ENCODE data around the gene PYCR2. TPM values are rescaled to one million over a fixed set of nuclear protein-coding genes. Genes with fewer than 3 reads are reported as not detected.

Gene PYCR2
- total RNA-seq, 1 experiment from 2014 or later = 74.4 TPM

GRCh38 chr1:225928186-225929175 lies 4.4 kb upstream of the PYCR2 start:
- POLR2A ChIA-PET = interaction anchor here (0.7 kb wide), 1 partner anchor 33 kb away, joined by 3 read pairs; no protein-coding TSS in a partner anchor
- no peak overlapping the region for H3K4me3 ChIP-seq (ENCODE audit: low read depth in 2 of 2, low read length in 2 of 2)

More at GRCh38 chr1:225928186-225929175, 4.4 kb upstream of the PYCR2 start:
- Histone ChIP-seq H3K27me3 (ENCODE audit: control insufficient read depth, insufficient read depth, low read length) (no peaks in the 10 kb centered on the region), H3K9me3 (ENCODE audit: control insufficient read depth, insufficient read depth, low read depth, low read length) (no peaks in the 10 kb centered on the region), H3K36me3 (ENCODE audit: control insufficient read depth, insufficient read depth, low read length) (peaks cover 5% of the 10 kb centered on the region; the same call in 1 of the 2 replicates), H3K27ac (ENCODE audit: low read length) (no peak overlapping the region), H3K4me1 (ENCODE audit: control insufficient read depth, insufficient read depth, low read length) (peaks cover 3% of the 10 kb centered on the region; the same call in 1 of the 2 replicates)
- CTCF ChIA-PET = no interaction called here
- in situ Hi-C loops (cut with HindIII; ENCODE audit: low pct_unique_long_range_greater_than_20kb, low sequenced_read_pairs) = no loop called here
- DNase-seq (ENCODE audit: low read depth, low spot score) = no peak
- no peak for ATAC-seq
- BruUV-seq (replicated peaks) = no TSS peak
- intact Hi-C loops (cut with micrococcal nuclease; ENCODE audit: unreplicated experiment) = no loop called here
- TF ChIP-seq REST (IDR thresholded peaks at IDR 0.05; ENCODE audit: insufficient read depth in 1 of 2, low read depth in 2 of 2, low read length in 1 of 2) (no peak), TCF7L2 (IDR thresholded peaks at IDR 0.05; ENCODE audit: low read depth, low read length) (no peak), POLR2AphosphoS5 (IDR thresholded peaks at IDR 0.05; ENCODE audit: low read depth, low read length) (no peak), CTCF (IDR thresholded peaks at IDR 0.05) (no peak), SIN3A (IDR thresholded peaks at IDR 0.05; ENCODE audit: borderline replicate concordance, insufficient read depth, low read depth, low read length) (no peak)

Data from Panc1 (cell line).